ACC112 (cell line): ENCODE results near the gene HECW1.

Experiments
- H2AFZ ChIP-seq: fragments of 200-600 bp; sonication (generic); one replicate; pipeline ENCODE4 v1.6.0; 2017; ENCODE audit warnings: antibody characterized with exemption, low read length; ENCODE audit not compliant: unreplicated experiment
- H3K27ac ChIP-seq: fragments of 200-600 bp; sonication (generic); 2 replicates; pipeline ENCODE4 v1.5.1; 2014; ENCODE audit warnings: low read depth, mild to moderate bottlenecking, antibody characterized with exemption, low read length, moderate library complexity
- H3K27me3 ChIP-seq: fragments of 200-600 bp; sonication (generic); 2 replicates; pipeline ENCODE4 v1.6.1; 2014; ENCODE audit warnings: mild to moderate bottlenecking, antibody characterized with exemption, low read length, moderate library complexity, mixed read lengths; ENCODE audit not compliant: insufficient read depth
- H3K36me3 ChIP-seq: fragments of 200-600 bp; sonication (generic); 2 replicates; pipeline ENCODE4 v1.6.1; 2016; ENCODE audit warnings: mild to moderate bottlenecking, antibody characterized with exemption, low read length, moderate library complexity, mixed read lengths; ENCODE audit not compliant: insufficient read depth
- H3K4me1 ChIP-seq: fragments of 200-600 bp; sonication (generic); one replicate; pipeline ENCODE4 v1.6.1; 2016; ENCODE audit warnings: low read length, mixed read lengths; ENCODE audit not compliant: insufficient read depth, unreplicated experiment, control insufficient read depth
- H3K4me3 ChIP-seq: fragments of 200-600 bp; sonication (generic); 2 replicates; pipeline ENCODE4 v1.5.1; 2014; ENCODE audit warnings: mild to moderate bottlenecking, low read depth, low read length
- H3K79me2 ChIP-seq: fragments of 200-600 bp; sonication (generic); one replicate; pipeline ENCODE4 v1.6.0; 2016; ENCODE audit warnings: low read length; ENCODE audit not compliant: control insufficient read depth, unreplicated experiment, insufficient read depth

Gene HECW1

GRCh38 chr7:43085017-43085416, 27.4 kb upstream of the HECW1 start:
- Histone ChIP-seq H3K79me2 (no peaks in the 10 kb centered on the region), H3K36me3 (no peaks in the 10 kb centered on the region), H3K4me3 (no peak overlapping the region), H2AFZ (no peak overlapping the region), H3K27ac (no peak overlapping the region), H3K4me1 (no peaks in the 10 kb centered on the region), H3K27me3 (peaks cover 57% of the 10 kb centered on the region)

GRCh38 chr7:43085992-43086391, 26.5 kb upstream of the HECW1 start:
- Histone ChIP-seq H3K27ac (no peak overlapping the region), H3K4me1 (no peaks in the 10 kb centered on the region), H3K36me3 (no peaks in the 10 kb centered on the region), H3K4me3 (no peak overlapping the region), H2AFZ (no peak overlapping the region), H3K79me2 (no peaks in the 10 kb centered on the region), H3K27me3 (peaks cover 54% of the 10 kb centered on the region)

GRCh38 chr7:43092819-43093218, 19.6 kb upstream of the HECW1 start:
- Histone ChIP-seq H3K4me1 (no peaks in the 10 kb centered on the region), H3K4me3 (no peak overlapping the region), H3K79me2 (no peaks in the 10 kb centered on the region)

GRCh38 chr7:43096875-43097274, 15.6 kb upstream of the HECW1 start:
- H3K27me3 ChIP-seq: no peaks in the 10 kb centered on the region; the same call in 1 of the 2 replicates
- no peaks in the 10 kb centered on the region for H3K4me1 ChIP-seq
- no peak overlapping the region for H2AFZ ChIP-seq
- H3K4me3 ChIP-seq: no peak overlapping the region
- no peaks in the 10 kb centered on the region for H3K79me2 ChIP-seq
- no peak overlapping the region for H3K27ac ChIP-seq
- H3K36me3 ChIP-seq: no peaks in the 10 kb centered on the region

More at GRCh38 chr7:43092819-43093218, 19.6 kb upstream of the HECW1 start:
- no peak overlapping the region for H3K27ac ChIP-seq
- no peak overlapping the region for H2AFZ ChIP-seq
- H3K27me3 ChIP-seq: peaks cover 20% of the 10 kb centered on the region
- H3K36me3 ChIP-seq: no peaks in the 10 kb centered on the region

- Histone ChIP-seq H2AFZ (no peak overlapping the region), H3K79me2 (no peaks in the 10 kb centered on the region), H3K4me1 (no peaks in the 10 kb centered on the region), H3K27me3 (no peaks in the 10 kb centered on the region; the same call in 1 of the 2 replicates), H3K36me3 (no peaks in the 10 kb centered on the region), H3K27ac (no peak overlapping the region), H3K4me3 (no peak overlapping the region)
Observed at GRCh38 chr7:43099750-43100149, 12.7 kb upstream of the HECW1 start.

- Histone ChIP-seq H2AFZ (no peak overlapping the region), H3K4me3 (no peak overlapping the region), H3K79me2 (no peaks in the 10 kb centered on the region), H3K27me3 (peaks cover 3% of the 10 kb centered on the region; the same call in 1 of the 2 replicates), H3K4me1 (no peaks in the 10 kb centered on the region), H3K36me3 (no peaks in the 10 kb centered on the region), H3K27ac (no peak overlapping the region)
Observed at GRCh38 chr7:43104874-43105520, 7.5 kb upstream of the HECW1 start.

- Histone ChIP-seq H2AFZ (no peak overlapping the region), H3K4me3 (no peak overlapping the region), H3K27me3 (peaks cover 4% of the 10 kb centered on the region; the same call in 1 of the 2 replicates), H3K79me2 (no peaks in the 10 kb centered on the region), H3K36me3 (no peaks in the 10 kb centered on the region), H3K4me1 (no peaks in the 10 kb centered on the region), H3K27ac (no peak overlapping the region)
Observed at GRCh38 chr7:43105521-43106120, 6.8 kb upstream of the HECW1 start.

- H2AFZ ChIP-seq: no peak overlapping the region
- peaks cover 31% of the 10 kb centered on the region for H3K27me3 ChIP-seq
Observed at GRCh38 chr7:43108255-43109011, 4.0 kb upstream of the HECW1 start.

GRCh38 chr7:43110791-43111535, 1.5 kb upstream of the HECW1 start:
- Histone ChIP-seq H3K79me2 (no peaks in the 10 kb centered on the region), H3K27me3 (peaks cover 57% of the 10 kb centered on the region), H3K36me3 (no peaks in the 10 kb centered on the region), H3K27ac (no peak overlapping the region), H3K4me3 (no peak overlapping the region), H2AFZ (no peak overlapping the region), H3K4me1 (no peaks in the 10 kb centered on the region)

More at GRCh38 chr7:43108255-43109011, 4.0 kb upstream of the HECW1 start:
- Histone ChIP-seq H3K4me1 (no peaks in the 10 kb centered on the region), H3K27ac (no peak overlapping the region), H3K79me2 (no peaks in the 10 kb centered on the region), H3K4me3 (no peak overlapping the region), H3K36me3 (no peaks in the 10 kb centered on the region)

- peaks cover 65% of the 10 kb centered on the region for H3K27me3 ChIP-seq
- no peaks in the 10 kb centered on the region for H3K4me1 ChIP-seq
- no peak overlapping the region for H3K4me3 ChIP-seq
- H3K79me2 ChIP-seq: no peaks in the 10 kb centered on the region
- H2AFZ ChIP-seq: no peak overlapping the region
- no peak overlapping the region for H3K27ac ChIP-seq
- no peaks in the 10 kb centered on the region for H3K36me3 ChIP-seq
Observed at GRCh38 chr7:43111630-43112458, 603 bp upstream of the HECW1 start.
